KMS-11 (cell line): ENCODE data around the gene WNT9A.

Experiments
- H2AFZ ChIP-seq: fragments of 200-600 bp; sonication (generic); 2 replicates; pipeline ENCODE4 v1.6.1; 2016; ENCODE audit warnings: antibody characterized with exemption, mixed run types, low read depth
- H3K27ac ChIP-seq: fragments of 200-600 bp; sonication (generic); 2 replicates; pipeline ENCODE4 v1.6.1; 2016; ENCODE audit warnings: mild to moderate bottlenecking, mixed run types
- H3K27me3 ChIP-seq: fragments of 200-600 bp; sonication (generic); 2 replicates; pipeline ENCODE4 v1.6.1; 2017; ENCODE audit warnings: mild to moderate bottlenecking, low read depth, mixed run types, moderate library complexity; ENCODE audit not compliant: insufficient read depth
- H3K36me3 ChIP-seq: fragments of 200-600 bp; sonication (generic); 2 replicates; pipeline ENCODE4 v1.6.1; 2017; ENCODE audit warnings: mild to moderate bottlenecking, mixed run types; ENCODE audit not compliant: insufficient read depth
- H3K4me1 ChIP-seq: fragments of 200-600 bp; sonication (generic); 2 replicates; pipeline ENCODE4 v1.6.1; 2016; ENCODE audit warnings: mild to moderate bottlenecking, low read depth, mixed run types; ENCODE audit not compliant: poor library complexity, severe bottlenecking
- H3K4me2 ChIP-seq: fragments of 200-600 bp; sonication (generic); 2 replicates; pipeline ENCODE4 v1.7.0; 2016; ENCODE audit warnings: mild to moderate bottlenecking, mixed run types
- H3K4me3 ChIP-seq: fragments of 200-600 bp; sonication (generic); IDR thresholded peaks from 2 replicates; pipeline ENCODE4 v1.6.1; 2017; ENCODE audit warnings: low read depth, low read length, mixed read lengths; ENCODE audit not compliant: insufficient read depth
- H3K79me2 ChIP-seq: fragments of 200-600 bp; sonication (generic); 2 replicates; pipeline ENCODE4 v1.6.1; 2016; ENCODE audit warnings: low read depth, mixed run types; ENCODE audit not compliant: insufficient read depth
- H3K9ac ChIP-seq: fragments of 200-600 bp; sonication (generic); 2 replicates; pipeline ENCODE4 v1.6.1; 2016; ENCODE audit warnings: mild to moderate bottlenecking, mixed run types
- H4K20me1 ChIP-seq: fragments of 200-600 bp; sonication (generic); 2 replicates; pipeline ENCODE4 v1.6.1; 2016; ENCODE audit warnings: mild to moderate bottlenecking, mixed run types; ENCODE audit not compliant: insufficient read depth
- TF ChIP-seq, protein P1 (sequence below): fragments of 200-600 bp; sonication (generic); conservative IDR thresholded peaks from 2 replicates; pipeline ENCODE4 v1.6.1; 2017; ENCODE audit warnings: low read depth, mild to moderate bottlenecking, antibody characterized with exemption, low read length, moderate library complexity, mixed read lengths

Gene WNT9A

DNA sequence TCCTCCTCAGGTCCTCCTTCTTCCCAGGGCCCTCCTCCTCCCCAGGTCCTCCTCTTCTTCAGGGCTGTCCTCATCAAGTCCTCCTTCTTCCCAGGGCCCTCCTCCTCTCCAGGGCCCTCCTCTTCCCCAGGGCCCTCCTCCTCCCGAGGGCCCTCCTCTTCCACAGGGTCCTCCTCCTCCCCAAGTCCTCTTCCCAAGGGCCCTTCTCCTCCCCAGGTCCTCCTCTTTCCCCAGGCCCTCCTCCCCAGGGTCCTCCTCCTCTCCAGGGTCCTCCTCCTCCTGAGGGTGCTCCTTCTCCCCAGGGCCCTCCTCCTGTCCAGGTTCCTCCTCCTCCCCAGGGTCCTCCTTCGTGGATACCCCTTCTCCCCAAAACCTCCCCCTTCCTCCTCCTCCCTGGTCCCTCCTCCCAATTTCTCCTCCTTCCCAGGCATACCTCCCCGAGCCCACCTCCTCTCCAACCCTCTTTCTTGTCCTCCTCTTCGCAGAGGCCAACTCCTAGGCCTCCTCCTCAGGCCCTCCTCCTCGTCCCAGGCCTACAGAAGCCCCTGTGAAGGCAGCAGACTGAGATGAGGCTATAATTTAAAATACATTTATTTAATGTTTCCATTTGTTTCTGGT, 29.5 kb downstream of the WNT9A start:
- Histone ChIP-seq H2AFZ (no peak overlapping the region), H3K27ac (no peak overlapping the region), H4K20me1 (no peaks in the 10 kb centered on the region), H3K4me1 (no peaks in the 10 kb centered on the region), H3K27me3 (peaks cover 8% of the 10 kb centered on the region; the same call in 1 of the 2 replicates), H3K9ac (no peak overlapping the region), H3K79me2 (no peaks in the 10 kb centered on the region), H3K36me3 (no peaks in the 10 kb centered on the region), H3K4me3 (no peak overlapping the region), H3K4me2 (no peak overlapping the region)
- TF ChIP-seq, protein P1, sequence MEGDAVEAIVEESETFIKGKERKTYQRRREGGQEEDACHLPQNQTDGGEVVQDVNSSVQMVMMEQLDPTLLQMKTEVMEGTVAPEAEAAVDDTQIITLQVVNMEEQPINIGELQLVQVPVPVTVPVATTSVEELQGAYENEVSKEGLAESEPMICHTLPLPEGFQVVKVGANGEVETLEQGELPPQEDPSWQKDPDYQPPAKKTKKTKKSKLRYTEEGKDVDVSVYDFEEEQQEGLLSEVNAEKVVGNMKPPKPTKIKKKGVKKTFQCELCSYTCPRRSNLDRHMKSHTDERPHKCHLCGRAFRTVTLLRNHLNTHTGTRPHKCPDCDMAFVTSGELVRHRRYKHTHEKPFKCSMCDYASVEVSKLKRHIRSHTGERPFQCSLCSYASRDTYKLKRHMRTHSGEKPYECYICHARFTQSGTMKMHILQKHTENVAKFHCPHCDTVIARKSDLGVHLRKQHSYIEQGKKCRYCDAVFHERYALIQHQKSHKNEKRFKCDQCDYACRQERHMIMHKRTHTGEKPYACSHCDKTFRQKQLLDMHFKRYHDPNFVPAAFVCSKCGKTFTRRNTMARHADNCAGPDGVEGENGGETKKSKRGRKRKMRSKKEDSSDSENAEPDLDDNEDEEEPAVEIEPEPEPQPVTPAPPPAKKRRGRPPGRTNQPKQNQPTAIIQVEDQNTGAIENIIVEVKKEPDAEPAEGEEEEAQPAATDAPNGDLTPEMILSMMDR, result no peak

DNA sequence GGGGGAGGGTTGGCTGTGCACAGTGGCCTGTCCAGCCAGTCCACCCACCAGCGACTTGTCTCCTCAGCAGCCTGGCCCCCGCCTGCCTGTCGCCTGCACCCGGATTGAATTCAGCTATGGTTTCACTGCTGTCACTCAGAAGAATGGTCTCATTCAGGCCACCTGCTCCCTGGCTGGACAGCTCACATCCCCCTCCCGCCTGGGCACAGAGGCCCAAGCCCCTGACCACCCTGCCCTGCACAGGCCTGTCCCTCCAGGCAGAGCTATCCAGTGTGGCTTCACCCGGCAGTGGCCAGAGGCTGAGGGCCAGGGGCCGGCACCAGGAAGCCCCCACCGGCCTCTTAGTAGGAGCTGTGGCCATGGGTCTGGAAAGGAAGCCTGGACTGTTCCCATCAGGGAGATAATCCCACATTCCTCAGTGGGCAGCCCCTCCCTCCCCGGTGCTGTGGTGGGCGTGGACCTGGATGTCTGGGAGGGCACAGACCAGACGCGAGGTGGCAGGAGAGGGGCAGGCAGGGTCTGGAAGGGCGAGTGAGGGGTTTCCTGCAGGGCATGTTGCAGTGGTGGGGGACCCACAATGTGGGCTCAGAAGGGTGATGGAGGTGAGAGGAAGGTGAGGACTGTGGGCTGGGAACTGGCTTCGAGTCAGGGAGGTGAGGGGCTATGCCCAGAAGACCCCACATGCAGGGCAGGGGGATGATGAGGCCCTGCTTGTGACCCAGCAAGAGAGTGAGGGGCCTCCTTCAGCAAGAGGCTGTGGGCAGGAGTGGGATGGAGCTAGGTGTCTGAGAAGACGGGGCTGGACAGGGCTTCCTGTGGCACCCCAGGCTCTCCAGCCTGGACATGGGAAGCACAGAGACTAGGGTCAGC, 30.4 kb downstream of the WNT9A start:
- no peak overlapping the region for H2AFZ ChIP-seq
- no peak overlapping the region for H3K4me3 ChIP-seq
- H3K79me2 ChIP-seq, result no peaks in the 10 kb centered on the region
- TF ChIP-seq, protein P1, result no peak
- no peak overlapping the region for H3K9ac ChIP-seq
- peaks cover 2% of the 10 kb centered on the region; the same call in 1 of the 2 replicates for H3K27me3 ChIP-seq
- no peaks in the 10 kb centered on the region for H3K36me3 ChIP-seq
- no peaks in the 10 kb centered on the region for H4K20me1 ChIP-seq
- H3K27ac ChIP-seq, result no peak overlapping the region
- H3K4me1 ChIP-seq, result no peaks in the 10 kb centered on the region
- no peak overlapping the region for H3K4me2 ChIP-seq

DNA sequence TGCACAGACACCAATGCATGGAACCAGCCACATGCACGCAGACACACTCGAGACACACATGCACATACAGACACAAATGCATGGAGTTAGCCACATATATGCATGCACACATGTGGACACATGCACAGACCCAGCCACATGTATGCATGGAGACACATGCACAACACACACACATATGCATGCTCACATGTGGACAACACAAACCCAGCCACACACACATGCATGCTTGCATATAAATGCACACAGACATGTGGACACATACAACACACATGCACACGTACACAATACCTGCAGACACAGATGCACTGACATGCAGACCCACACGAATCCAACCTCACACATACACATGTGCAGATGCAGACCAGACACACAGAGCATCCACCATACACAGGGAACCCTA, 31.1 kb downstream of the WNT9A start:
- Histone ChIP-seq H3K4me3 (no peak overlapping the region), H2AFZ (no peak overlapping the region), H3K27me3 (no peaks in the 10 kb centered on the region; the same call in 1 of the 2 replicates), H4K20me1 (no peaks in the 10 kb centered on the region), H3K79me2 (no peaks in the 10 kb centered on the region), H3K9ac (no peak overlapping the region), H3K36me3 (no peaks in the 10 kb centered on the region), H3K27ac (no peak overlapping the region), H3K4me1 (no peaks in the 10 kb centered on the region), H3K4me2 (no peak overlapping the region)
- TF ChIP-seq, protein P1, result no peak

DNA sequence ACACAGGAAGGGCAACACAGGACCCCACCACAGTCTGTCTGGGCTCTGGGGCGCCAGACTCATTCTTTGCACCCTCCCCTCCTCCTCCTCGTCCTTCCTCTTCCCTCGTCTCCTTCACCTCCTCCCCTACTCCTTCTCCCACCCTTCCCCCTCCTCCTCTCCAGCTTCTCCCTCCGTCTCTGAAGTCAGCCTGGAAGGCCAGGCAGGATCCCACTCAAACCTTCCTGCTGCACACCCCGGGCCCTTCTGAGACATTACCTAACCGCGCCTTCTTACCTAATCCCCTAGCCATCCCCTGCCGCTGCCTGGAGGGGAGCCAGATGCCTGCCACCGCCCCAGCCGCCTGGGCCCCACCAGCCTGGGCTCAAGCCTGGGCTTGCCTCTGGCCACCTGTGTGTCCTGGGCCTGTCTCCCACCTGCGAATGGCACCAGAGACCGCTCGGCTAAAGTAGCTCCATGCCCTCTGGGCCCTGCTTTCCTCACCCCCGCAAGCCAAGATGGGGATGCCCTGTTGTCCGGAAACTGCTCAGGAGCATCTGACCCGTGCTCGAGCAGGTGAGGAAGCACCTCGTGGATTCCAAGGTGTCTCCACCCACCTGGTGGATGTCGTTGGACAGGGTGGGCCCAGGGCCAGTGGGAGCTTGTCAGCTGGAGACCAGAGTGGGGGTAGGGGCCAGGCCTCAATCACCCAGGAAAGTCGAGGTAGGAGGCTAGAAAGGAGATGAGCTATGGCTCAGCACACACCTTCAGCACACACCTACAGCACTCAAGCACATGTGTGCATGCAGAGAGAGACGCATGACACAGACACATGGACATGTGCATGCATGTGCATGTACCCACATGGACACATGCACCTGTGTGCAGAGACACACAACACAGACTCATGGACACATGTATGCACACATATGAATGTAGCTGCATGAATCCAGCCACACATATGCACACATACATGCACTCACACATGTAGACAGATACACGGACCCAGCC, 31.9 kb downstream of the WNT9A start:
- Histone ChIP-seq H4K20me1 (no peaks in the 10 kb centered on the region), H3K4me1 (no peaks in the 10 kb centered on the region), H2AFZ (no peak overlapping the region), H3K79me2 (no peaks in the 10 kb centered on the region), H3K36me3 (no peaks in the 10 kb centered on the region), H3K9ac (no peak overlapping the region), H3K4me3 (no peak overlapping the region), H3K27me3 (no peaks in the 10 kb centered on the region; the same call in 1 of the 2 replicates), H3K27ac (no peak overlapping the region), H3K4me2 (no peak overlapping the region)
- TF ChIP-seq, protein P1, result no peak
